GM10266 (cell line): Measurements from ENCODE around the gene ZNF774.
A peak's percentile ranks its signal among the peaks of the same experiment; 100 is the strongest.

Experiments
- DNase-seq: peaks from one replicate; pipeline ENCODE4 v3.0.0; 2012; ENCODE audit errors: extremely low spot score
- TF ChIP-seq, protein P1 (sequence below): IDR thresholded peaks from 2 replicates; pipeline ENCODE4 v1.5.1; 2012; ENCODE audit warnings: mild to moderate bottlenecking, low read depth; ENCODE audit not compliant: control insufficient read depth, insufficient read depth; ENCODE audit errors: missing control alignments

ZNF774 gene

DNA sequence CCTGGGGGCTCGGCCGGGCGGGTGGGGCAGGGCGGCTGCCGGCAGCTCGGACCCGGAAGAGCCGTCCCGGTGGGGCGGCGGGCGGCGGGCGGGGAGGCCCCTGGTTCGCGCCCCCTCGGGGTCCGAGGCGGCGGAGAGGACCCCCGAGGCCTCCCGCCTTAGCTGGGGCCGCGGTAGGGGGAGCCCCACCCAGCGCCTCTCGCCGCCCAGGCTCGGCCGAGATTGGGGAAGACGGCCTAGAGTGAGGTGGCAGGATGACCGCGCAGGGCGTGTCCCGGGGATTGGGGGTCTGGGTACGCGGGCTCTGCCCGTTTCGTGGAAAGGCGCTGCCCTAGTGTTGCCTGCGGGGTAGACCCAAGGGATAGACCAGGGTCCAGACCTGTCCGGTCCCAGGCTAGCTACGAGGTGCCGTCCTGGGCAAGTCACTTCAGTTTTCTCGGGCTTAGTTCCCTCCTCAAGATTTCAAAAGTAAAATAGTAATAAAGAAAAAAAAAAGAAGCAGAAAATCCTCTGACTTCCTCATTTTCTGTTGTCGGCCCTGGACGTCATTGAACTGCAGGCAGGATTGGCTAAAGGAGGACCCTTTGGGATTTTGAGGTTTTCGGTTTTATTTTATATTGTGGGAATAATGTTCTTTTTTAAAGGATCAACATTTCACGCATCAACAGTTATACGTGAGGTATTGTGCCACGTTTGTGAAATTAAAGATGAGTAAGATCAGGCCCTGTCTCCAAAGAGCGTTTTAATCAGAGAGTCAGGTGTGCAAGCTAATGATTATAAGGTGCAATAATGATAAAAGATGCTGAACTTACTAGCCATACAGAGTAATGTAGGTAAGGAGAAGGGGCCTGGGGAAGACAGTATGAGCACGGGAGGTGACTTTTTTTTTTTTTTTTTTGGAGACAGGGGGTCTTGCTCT, 36.6 kb downstream of the ZNF774 start:
- TF ChIP-seq, protein P1, sequence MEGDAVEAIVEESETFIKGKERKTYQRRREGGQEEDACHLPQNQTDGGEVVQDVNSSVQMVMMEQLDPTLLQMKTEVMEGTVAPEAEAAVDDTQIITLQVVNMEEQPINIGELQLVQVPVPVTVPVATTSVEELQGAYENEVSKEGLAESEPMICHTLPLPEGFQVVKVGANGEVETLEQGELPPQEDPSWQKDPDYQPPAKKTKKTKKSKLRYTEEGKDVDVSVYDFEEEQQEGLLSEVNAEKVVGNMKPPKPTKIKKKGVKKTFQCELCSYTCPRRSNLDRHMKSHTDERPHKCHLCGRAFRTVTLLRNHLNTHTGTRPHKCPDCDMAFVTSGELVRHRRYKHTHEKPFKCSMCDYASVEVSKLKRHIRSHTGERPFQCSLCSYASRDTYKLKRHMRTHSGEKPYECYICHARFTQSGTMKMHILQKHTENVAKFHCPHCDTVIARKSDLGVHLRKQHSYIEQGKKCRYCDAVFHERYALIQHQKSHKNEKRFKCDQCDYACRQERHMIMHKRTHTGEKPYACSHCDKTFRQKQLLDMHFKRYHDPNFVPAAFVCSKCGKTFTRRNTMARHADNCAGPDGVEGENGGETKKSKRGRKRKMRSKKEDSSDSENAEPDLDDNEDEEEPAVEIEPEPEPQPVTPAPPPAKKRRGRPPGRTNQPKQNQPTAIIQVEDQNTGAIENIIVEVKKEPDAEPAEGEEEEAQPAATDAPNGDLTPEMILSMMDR, result no peak
- peak; percentile 54 for DNase-seq

DNA sequence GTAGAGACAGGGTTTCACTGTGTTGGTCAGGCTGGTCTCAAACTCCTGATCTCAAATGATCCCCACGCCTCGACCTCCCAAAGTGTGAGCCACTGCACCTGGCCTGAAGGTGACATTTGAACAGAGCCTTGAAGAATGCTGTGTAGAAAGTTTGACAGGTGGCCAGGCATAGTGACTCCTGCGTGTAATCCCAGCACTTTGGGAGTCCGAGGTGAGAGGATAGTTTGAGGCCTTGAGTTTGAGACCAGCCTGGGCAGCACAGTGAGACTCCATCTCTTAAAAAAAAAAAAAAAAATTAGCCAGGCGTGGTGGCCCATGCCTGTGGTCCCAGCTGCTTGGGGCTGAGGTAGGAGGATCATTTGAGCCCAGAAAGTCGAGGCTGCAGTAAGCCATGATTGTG, 37.4 kb downstream of the ZNF774 start:
- no peak for DNase-seq
- TF ChIP-seq, protein P1, result no peak

DNA sequence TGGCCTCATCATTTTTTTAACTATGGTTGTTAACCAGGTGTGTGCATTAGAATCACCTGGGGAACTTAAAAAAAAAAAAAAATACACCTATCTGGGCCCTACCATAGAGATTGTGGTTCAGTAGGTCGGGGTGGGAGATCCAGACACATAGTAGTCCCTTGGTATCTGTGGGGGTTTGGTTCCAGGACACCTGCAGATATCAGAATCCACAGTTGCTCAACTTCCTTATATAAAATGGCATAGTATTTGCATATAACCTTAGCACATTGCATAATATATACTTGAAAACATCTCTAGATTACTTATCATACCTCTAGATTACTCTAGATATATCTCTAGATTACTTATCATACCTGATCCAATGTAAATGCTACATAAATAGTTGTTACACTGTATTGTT, 41.0 kb downstream of the ZNF774 start:
- no peak for DNase-seq
- TF ChIP-seq, protein P1, result no peak

DNA sequence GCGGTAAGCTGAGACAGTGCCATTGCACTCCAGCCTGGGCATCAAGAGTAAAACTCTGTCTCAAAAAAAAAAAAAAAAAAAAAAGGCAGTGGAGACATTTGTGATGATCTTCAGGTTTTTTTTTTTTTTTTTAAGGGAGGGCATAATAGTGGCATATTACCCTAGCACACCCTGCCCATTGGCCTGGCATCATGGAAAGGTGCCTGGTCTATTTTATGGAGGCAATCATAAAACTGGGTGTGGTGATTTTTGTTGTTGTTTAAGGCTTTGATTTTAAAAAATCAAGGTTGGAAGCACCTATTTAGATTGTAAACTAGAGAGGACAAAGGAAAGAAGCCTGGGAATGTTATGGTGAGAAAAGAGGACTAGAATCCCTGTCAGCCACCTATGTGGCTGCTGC, 42.0 kb downstream of the ZNF774 start:
- no peak for DNase-seq
- TF ChIP-seq, protein P1, result no peak

DNA sequence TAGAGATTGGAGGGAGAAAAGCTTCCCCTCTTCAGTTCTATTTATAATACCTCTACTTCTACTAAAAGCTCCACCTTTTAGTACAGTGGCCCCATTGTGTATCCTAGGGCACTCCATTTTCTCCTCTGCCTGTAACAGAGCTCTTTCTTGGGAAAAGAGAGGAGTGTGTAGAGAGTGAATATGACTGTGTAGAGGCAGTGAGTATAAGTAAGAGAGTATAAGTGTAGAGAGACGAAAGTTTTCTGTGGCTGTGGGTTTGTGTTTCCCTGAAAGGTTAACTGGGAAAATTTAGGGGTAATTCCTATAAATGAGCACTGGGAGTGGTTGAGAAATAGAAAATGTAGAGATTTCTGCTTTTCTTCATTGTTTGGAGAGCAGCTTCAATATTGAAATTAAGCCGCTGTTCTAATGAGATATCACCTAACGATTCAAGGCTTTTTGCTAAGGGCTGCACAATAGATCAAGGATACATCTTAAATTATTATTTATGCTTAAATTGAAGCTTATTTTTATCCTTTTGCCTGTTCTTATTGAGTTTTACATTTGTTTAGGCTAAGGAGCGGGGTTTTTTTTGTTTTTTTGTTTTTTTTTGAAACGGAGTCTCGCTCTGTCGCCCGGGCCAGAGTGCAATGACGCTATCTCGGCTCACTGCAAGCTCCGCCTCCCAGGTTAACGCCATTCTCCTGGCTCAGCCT, 42.8 kb downstream of the ZNF774 start:
- TF ChIP-seq, protein P1, result no peak
- DNase-seq, result no peak

DNA sequence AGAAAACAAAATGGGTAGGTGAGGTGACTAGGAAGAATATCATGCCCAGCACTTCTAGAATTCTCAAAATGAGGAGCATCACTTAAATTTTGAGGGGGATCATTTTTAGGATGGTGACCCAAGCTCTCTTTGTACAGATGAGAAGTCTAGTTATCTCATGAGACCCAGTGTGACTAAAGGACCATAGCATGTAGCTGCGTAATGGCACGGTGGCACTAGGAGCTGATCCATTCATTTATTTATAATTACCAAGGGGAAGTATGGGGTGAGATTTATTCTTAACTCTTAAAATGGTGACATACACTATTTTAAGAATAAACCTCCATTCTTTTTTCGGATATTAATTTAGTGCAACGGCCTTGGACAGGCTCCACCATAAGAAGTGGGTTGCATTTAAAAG, 44.2 kb downstream of the ZNF774 start:
- TF ChIP-seq, protein P1, result no peak

More for the DNA sequence above, 44.2 kb downstream of the ZNF774 start:
- no peak for DNase-seq
